ENCODE results near the gene NEGR1.

DNA sequence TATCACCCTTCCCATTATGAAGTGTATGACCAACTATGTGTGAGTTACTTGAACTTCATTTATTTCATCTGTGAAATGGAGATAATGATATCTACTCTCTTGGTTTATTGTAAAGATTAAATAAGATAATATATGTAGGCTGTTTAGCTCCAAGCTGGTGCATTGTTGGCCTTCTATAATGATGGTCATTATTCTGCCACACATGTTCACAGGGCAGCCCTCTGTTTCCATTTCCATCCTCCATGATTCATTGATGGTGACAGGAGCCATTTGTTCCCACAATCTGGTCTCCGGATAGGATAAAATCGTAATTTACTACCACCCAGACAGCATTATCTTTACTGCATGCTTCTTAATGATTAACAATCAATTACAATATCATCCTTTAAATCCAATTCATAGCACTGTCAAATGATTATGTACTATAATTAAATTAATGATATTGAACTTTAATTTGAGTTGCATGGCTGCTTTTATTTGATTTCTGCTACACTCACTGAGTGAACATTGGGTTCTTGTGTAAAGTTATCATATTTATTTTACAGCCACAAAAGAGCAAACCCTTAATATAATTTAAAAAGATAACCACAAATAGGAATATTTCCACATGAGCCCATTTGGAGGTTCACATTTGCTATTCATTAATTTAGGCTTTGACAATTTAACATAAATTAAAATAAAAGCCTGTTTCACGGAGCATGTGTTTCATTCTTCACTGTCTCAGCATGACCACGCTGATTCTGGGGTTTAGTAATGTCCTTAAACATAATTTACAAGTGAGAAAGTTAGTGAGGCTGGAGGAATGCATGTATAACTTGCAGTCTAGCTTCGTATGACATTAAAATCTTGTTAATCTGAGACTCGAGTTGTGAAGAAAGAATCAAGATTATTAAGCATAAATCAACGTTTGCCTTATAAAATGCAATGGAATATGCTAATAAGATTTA lies 605.1 kb downstream of the NEGR1 start:
- no peak for TF ChIP-seq CTCF (conservative IDR thresholded peaks at IDR 0.05)
- no peak for TF ChIP-seq EZH2 (IDR thresholded peaks at IDR 0.05; ENCODE audit: low read depth)

Data from PC-9 (cell line).